HG03457 (cell line): ENCODE data around the gene PRDM10.

Experiments used
- ATAC-seq: cut with Tn5 transposase; IDR thresholded peaks from one replicate; pipeline ENCODE4 v1.9.1; 2021; ENCODE audit warnings: moderate number of reproducible peaks; ENCODE audit not compliant: unreplicated experiment

Gene PRDM10

GRCh38 chr11:129947474-129947873 lies 55.2 kb downstream of the PRDM10 start:
- no peak for ATAC-seq

GRCh38 chr11:129946965-129947364 lies 55.7 kb downstream of the PRDM10 start:
- ATAC-seq, result no peak

GRCh38 chr11:129946256-129946655 lies 56.4 kb downstream of the PRDM10 start:
- ATAC-seq, result no peak

GRCh38 chr11:129945373-129945772 lies 57.3 kb downstream of the PRDM10 start:
- ATAC-seq, result no peak

- ATAC-seq, result no peak
Measured at GRCh38 chr11:129944696-129945095, 57.9 kb downstream of the PRDM10 start.

GRCh38 chr11:129943036-129943435 lies 59.6 kb downstream of the PRDM10 start:
- no peak for ATAC-seq

- ATAC-seq, result no peak
Measured at GRCh38 chr11:129939510-129939909, 63.1 kb downstream of the PRDM10 start.

GRCh38 chr11:129938764-129939163 lies 63.9 kb downstream of the PRDM10 start:
- ATAC-seq, result no peak

GRCh38 chr11:129937592-129938238 lies 64.9 kb downstream of the PRDM10 start:
- ATAC-seq, result no peak

- ATAC-seq, result no peak
Measured at GRCh38 chr11:129935723-129936122, 66.9 kb downstream of the PRDM10 start.

GRCh38 chr11:129933891-129934290 lies 68.7 kb downstream of the PRDM10 start:
- ATAC-seq, result no peak

GRCh38 chr11:129933262-129933661 lies 69.4 kb downstream of the PRDM10 start:
- no peak for ATAC-seq

- no peak for ATAC-seq
Measured at GRCh38 chr11:129932381-129933067, 70.1 kb downstream of the PRDM10 start.

- ATAC-seq, result no peak
Measured at GRCh38 chr11:129930743-129931142, 71.9 kb downstream of the PRDM10 start.

- no peak for ATAC-seq
Measured at GRCh38 chr11:129930296-129930695, 72.3 kb downstream of the PRDM10 start.

- no peak for ATAC-seq
Measured at GRCh38 chr11:129929721-129930120, 72.9 kb downstream of the PRDM10 start.

- no peak for ATAC-seq
Measured at GRCh38 chr11:129928923-129929692, 73.5 kb downstream of the PRDM10 start.

- ATAC-seq, result no peak
Measured at GRCh38 chr11:129922674-129923073, 80.0 kb downstream of the PRDM10 start.

GRCh38 chr11:129918361-129918760 lies 84.3 kb downstream of the PRDM10 start:
- ATAC-seq, result no peak

- ATAC-seq, result no peak
Measured at GRCh38 chr11:129917231-129917630, 85.4 kb downstream of the PRDM10 start.

GRCh38 chr11:129911298-129911697 lies 91.3 kb downstream of the PRDM10 start:
- ATAC-seq, result no peak

GRCh38 chr11:129910360-129910759 lies 92.3 kb downstream of the PRDM10 start:
- no peak for ATAC-seq
